Measurements from ENCODE around the gene CAND2.

- TF ChIP-seq POLR2A (IDR thresholded peaks at IDR 0.05; ENCODE audit: low read depth, low read length) (no peak), TAF1 (IDR thresholded peaks at IDR 0.05; ENCODE audit: low read depth, low read length) (no peak), POLR2AphosphoS5 (IDR thresholded peaks at IDR 0.05; ENCODE audit: low read depth, low read length) (no peak)
Observed at GRCh38 chr3:12870942-12871341, 74.5 kb downstream of the CAND2 start.
